ENCODE results near the gene VWC2L.

DNA sequence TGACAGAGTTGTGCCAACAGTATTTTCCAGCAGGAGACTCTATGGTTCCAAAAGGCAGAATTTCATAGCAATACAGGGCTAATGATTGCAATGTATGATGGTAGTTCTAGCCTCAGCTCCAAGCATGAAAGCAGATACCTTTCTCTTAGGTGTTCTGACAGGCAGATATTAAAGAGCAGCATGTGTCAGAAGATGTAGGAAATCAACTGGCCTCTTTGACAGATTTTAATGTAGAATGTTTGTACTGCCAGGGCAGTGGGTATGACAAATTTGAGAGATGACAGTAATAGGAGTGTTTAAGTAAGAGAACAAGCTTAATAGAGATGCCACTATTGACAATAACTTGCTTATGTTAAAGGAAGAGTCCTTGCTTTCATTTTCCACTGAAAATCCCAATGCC lies 21.5 kb upstream of the VWC2L start:
- TF ChIP-seq CTCF (IDR thresholded peaks at IDR 0.05) (no peak), ZFX (IDR thresholded peaks at IDR 0.05; ENCODE audit: borderline replicate concordance) (no peak)
